GM10248 (cell line): ENCODE data around the gene CEP290.
"Not testable (repeated sequence)": the region's sequence is repeated elsewhere in the genome, so short reads cannot be mapped to it uniquely, and the experiment has no call there.

Source experiments
- CTCF ChIA-PET: fragments of 300-600 bp; sonication (Branson Sonifier 250); formaldehyde crosslinking; extraction: SDS; loops from one replicate; lab custom pipeline; 2021; ENCODE audit warnings: antibody characterized with exemption; lab: Yijun Ruan, JAX
- POLR2A ChIA-PET: fragments of 350-650 bp; sonication (Branson Sonifier 250); formaldehyde crosslinking; extraction: SDS; loops from one replicate; lab custom pipeline; 2020; ENCODE audit warnings: antibody characterized with exemption; lab: Yijun Ruan, JAX
- DNase-seq: peaks from one replicate; pipeline ENCODE4 v3.0.0; 2012; ENCODE audit errors: extremely low spot score
- CTCF ChIP-seq: IDR thresholded peaks from 2 replicates; pipeline ENCODE4 v1.5.1; 2012; ENCODE audit warnings: mild to moderate bottlenecking, low read depth; ENCODE audit errors: extremely low read depth, missing control alignments, control extremely low read depth

CEP290 gene

GRCh38 chr12:88145567-88146505 lies 3.9 kb upstream of the CEP290 start:
- DNase-seq, result no peak
- ChIA-PET CTCF (interaction anchor here (1.1 to 1.8 kb wide), 4 partner anchors 9 to 248 kb away, joined by 3 to 12 read pairs (median 3); no protein-coding TSS in a partner anchor), POLR2A (no interaction called here)
- no peak for TF ChIP-seq CTCF

- DNase-seq, result no peak
- TF ChIP-seq CTCF, result no peak
- POLR2A ChIA-PET, result no interaction called here
- CTCF ChIA-PET, result interaction anchor here (1.1 to 1.8 kb wide), 4 partner anchors 10 to 249 kb away, joined by 3 to 12 read pairs (median 3); no protein-coding TSS in a partner anchor
Measured at GRCh38 chr12:88144546-88145468, 2.9 kb upstream of the CEP290 start.

GRCh38 chr12:88144037-88144436 lies 2.1 kb upstream of the CEP290 start:
- DNase-seq, result no peak

GRCh38 chr12:88142610-88142991 lies 713 bp upstream of the CEP290 start:
- no peak for TF ChIP-seq CTCF
- no peak for DNase-seq
- POLR2A ChIA-PET, result no interaction called here
- CTCF ChIA-PET, result interaction anchor here (0.9 to 2.5 kb wide), 4 partner anchors 11 to 18 kb away, joined by 3 to 9 read pairs (median 5); no protein-coding TSS in a partner anchor

More at GRCh38 chr12:88144037-88144436, 2.1 kb upstream of the CEP290 start:
- TF ChIP-seq CTCF, result no peak
- CTCF ChIA-PET, result no interaction called here
- POLR2A ChIA-PET, result no interaction called here

GRCh38 chr12:88141425-88141773 lies 489 bp downstream of the CEP290 start:
- ChIA-PET CTCF (interaction anchor here (1.0 to 2.5 kb wide), 2 partner anchors 9 to 13 kb away, joined by 7 to 9 read pairs; no protein-coding TSS in a partner anchor), POLR2A (no interaction called here)
- no peak for TF ChIP-seq CTCF
- DNase-seq, result no peak

GRCh38 chr12:88139711-88140110 lies 2.2 kb downstream of the CEP290 start:
- DNase-seq, CTCF ChIA-PET, POLR2A ChIA-PET: not testable (repeated sequence)

GRCh38 chr12:88133181-88133580 lies 8.7 kb downstream of the CEP290 start:
- DNase-seq, POLR2A ChIA-PET: not testable (repeated sequence)
- CTCF ChIA-PET, result interaction anchor here (2.5 kb wide), 1 partner anchor 11 kb away, joined by 10 read pairs; no protein-coding TSS in a partner anchor
